Astrocyte of the spinal cord (primary cell): ENCODE results near the gene EPC1.

ENCODE experiments used
- DNase-seq: peaks from one replicate; pipeline ENCODE4 v3.0.0; 2011; ENCODE audit warnings: low read depth, low spot score
- H3K4me3 ChIP-seq: 2 replicates; pipeline ENCODE4 v1.5.1; 2011; ENCODE audit warnings: low read depth, mild to moderate bottlenecking, low read length, moderate library complexity
- CTCF ChIP-seq: IDR thresholded peaks from 2 replicates; pipeline ENCODE4 v1.5.1; 2012; ENCODE audit warnings: low read depth, mild to moderate bottlenecking, low read length, inconsistent platforms
- in situ Hi-C: cut with HindIII; loops from 2 replicates; pipeline ENCODE4 v1.10.0; 2017; ENCODE audit warnings: low sequenced_read_pairs

The EPC1 gene

DNA sequence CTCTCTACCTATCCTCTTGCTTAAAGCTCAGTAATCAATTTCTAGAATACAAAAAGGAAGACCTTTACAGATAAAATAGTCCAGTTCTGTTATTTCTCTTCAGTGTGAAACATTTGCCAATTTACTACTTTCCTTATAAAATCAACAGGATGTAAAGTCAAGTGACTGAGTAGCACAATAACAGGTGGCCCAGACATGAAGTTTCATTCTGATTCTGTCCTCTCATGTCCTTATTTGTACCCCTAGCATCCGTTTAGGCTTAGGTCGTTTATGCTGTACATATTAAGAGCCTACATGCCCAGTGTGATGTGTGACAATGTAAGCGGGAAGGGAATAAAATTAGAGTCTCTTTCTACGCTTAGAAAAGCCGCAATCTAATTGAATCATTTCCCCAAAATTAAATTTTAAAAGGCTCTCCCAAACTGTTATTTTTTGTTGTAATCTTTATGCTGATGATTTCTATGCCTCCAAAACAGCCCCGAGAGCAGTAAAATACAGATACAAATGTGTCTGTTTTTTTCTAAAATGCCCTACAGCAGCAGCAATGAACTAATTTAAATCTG, 29.1 kb downstream of the EPC1 start:
- DNase-seq, result no peak

GRCh38 chr10:32315424-32315823, 31.5 kb downstream of the EPC1 start:
- DNase-seq, result no peak
- TF ChIP-seq CTCF, result no peak
- H3K4me3 ChIP-seq, result no peak overlapping the region
- in situ Hi-C loops, result no loop called here

More for the DNA sequence above, 29.1 kb downstream of the EPC1 start:
- TF ChIP-seq CTCF, result no peak
- in situ Hi-C loops, result no loop called here
- H3K4me3 ChIP-seq, result no peak overlapping the region

DNA sequence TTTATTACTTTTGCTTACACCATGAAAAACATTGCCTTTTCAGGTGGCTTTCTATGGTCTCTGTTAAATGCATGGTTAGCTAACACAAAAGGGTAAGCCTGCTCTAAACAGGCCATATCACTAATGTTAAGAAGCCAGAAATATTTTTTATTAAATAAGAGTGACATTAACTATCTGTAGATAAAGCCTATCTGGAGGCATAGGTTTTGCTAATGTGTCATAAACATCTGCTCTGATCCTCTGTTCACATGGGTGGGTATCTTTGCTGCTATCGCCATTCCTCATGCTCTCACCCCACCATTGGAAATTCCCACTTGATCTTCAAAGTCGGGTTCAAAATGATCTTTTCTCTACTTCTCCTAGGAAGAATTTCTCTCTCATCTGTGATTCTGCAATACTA, 32.4 kb downstream of the EPC1 start:
- no peak for DNase-seq
- no peak for TF ChIP-seq CTCF
- no peak overlapping the region for H3K4me3 ChIP-seq
- in situ Hi-C loops, result no loop called here

DNA sequence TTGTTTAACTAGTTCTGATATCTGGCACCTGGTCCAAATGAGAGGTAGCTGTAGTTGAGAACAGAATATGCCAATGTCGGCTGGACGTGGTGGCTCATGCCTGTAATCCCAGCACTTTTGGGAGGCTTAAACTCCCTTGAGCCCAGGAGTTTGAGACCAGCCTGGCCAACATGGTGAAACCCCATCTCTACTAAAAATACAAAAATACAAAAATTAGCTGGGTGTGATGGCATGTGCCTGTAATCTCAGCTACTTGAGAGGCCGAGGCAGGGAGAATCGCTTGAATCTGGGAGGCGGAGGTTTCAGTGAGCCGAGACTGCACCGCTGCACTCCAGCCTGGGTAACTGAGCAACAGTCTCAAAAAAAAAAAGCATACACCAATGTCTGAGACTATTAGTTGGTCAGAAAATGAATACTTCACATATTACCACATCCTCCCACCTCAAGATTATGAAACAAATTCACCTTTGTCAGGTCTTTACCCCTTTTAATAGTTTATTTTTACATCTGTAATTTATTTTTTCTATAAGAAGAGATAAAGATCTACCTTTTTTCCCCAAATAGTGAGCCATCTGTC, 38.8 kb downstream of the EPC1 start:
- in situ Hi-C loops, result no loop called here
- DNase-seq, result no peak
- no peak overlapping the region for H3K4me3 ChIP-seq
- TF ChIP-seq CTCF, result no peak

GRCh38 chr10:32307609-32308008, 39.3 kb downstream of the EPC1 start:
- DNase-seq, result no peak

DNA sequence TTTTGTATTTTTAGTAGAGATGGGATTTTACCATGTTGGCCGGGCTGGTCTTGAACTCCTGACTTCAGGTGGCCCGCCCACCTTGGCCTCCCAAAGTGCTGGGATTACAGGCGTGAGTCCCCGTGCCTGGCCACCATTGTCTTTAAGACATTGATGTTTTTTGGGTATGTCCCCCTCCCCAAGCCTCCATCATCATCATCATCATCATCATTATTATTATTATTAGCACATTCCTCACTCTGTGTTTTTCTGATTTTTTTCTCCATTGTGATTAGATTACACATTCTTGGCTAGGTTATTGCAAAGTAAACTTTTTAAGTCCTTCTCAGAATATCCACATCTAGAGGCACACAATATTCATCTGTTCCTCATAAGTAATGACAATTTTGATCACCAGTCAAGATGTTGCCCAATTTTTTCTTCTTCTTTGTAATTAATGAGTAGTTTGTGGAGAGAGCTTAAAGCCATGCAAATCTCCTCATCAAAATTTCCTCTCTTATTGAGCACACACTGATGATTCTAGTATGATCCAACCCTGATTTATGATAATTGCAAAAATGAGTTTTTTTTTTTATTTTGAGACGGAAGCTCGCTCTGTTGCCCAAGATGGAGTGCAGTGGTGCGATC, 47.5 kb downstream of the EPC1 start:
- no peak for DNase-seq
- H3K4me3 ChIP-seq, result no peak overlapping the region
- no peak for TF ChIP-seq CTCF
- in situ Hi-C loops, result no loop called here

More at GRCh38 chr10:32307609-32308008, 39.3 kb downstream of the EPC1 start:
- H3K4me3 ChIP-seq, result no peak overlapping the region
- in situ Hi-C loops, result no loop called here
- no peak for TF ChIP-seq CTCF
